Activated T-helper 1 cell treated with anti-CD3 and anti-CD28 coated beads, Interleukin-12 subunit alpha, Interleukin-12 subunit beta, Interleukin-2, Interleukin-4 antibody, amounts not matched to agents 30 ng/mL and 10 ng/mL and 1 ng/mL, durations not matched to agents 14 hours and 24 hours and 36 hours (primary cell): ENCODE data around the gene MIA. TPM values are rescaled to one million over a fixed set of nuclear protein-coding genes. Genes with fewer than 3 reads are reported as not detected.

ENCODE experiments used
- DNase-seq: peaks from one replicate; pipeline ENCODE4 v3.0.0; 2021; ENCODE audit warnings: low spot score
- H3K27ac Mint-ChIP-seq: one replicate; pipeline ENCODE4 v1.8.0; 2021; ENCODE audit warnings: mild to moderate bottlenecking, mixed read lengths
- H3K27me3 Mint-ChIP-seq: one replicate; pipeline ENCODE4 v1.8.0; 2022; ENCODE audit warnings: mild to moderate bottlenecking, moderate library complexity, mixed read lengths; ENCODE audit not compliant: insufficient read depth
- H3K36me3 Mint-ChIP-seq: one replicate; pipeline ENCODE4 v1.8.0; 2021; ENCODE audit warnings: low read depth, mixed read lengths
- H3K4me1 Mint-ChIP-seq: one replicate; pipeline ENCODE4 v1.8.0; 2021; ENCODE audit warnings: low read depth, mixed read lengths
- H3K4me3 Mint-ChIP-seq: one replicate; pipeline ENCODE4 v1.8.0; 2021; ENCODE audit warnings: mild to moderate bottlenecking, moderate library complexity, mixed read lengths
- H3K9me3 Mint-ChIP-seq: one replicate; pipeline ENCODE4 v1.8.0; 2021; ENCODE audit warnings: mixed read lengths
- intact Hi-C: fragments of 100-400 bp; cut with micrococcal nuclease; formaldehyde crosslinking; loops from one replicate; pipeline ENCODE4 v1.15.1; 2024
- total RNA-seq: library from RNA; stranded (reverse); gene quantifications from 2 replicates; pipeline ENCODE4 v1.2.3, GENCODE V29; 2022

Gene MIA
- total RNA-seq, 1 donor from 2014 or later: 0.91 TPM

GRCh38 chr19:40797166-40797962 lies 22.0 kb downstream of the MIA start:
- Mint-ChIP-seq H3K27ac (peak overlapping the region; percentile 19), H3K4me1 (peaks cover 47% of the 10 kb centered on the region), H3K4me3 (peak overlapping the region; percentile 55), H3K9me3 (no peaks in the 10 kb centered on the region), H3K27me3 (no peaks in the 10 kb centered on the region), H3K36me3 (peaks cover 25% of the 10 kb centered on the region)
- intact Hi-C loops: no loop called here
- no peak for DNase-seq

GRCh38 chr19:40797963-40798682 lies 22.8 kb downstream of the MIA start:
- H3K4me1 Mint-ChIP-seq: peaks cover 53% of the 10 kb centered on the region
- H3K4me3 Mint-ChIP-seq: peak overlapping the region; percentile 87
- no peaks in the 10 kb centered on the region for H3K9me3 Mint-ChIP-seq
- peak; percentile 48 for DNase-seq
- intact Hi-C loops: loop anchor here (1.0 kb wide), 8 partner anchors 8 to 465 kb away; partner anchors contain the start of genes COQ8B, NUMBL, RAB4B and SNRPA
- H3K36me3 Mint-ChIP-seq: peaks cover 26% of the 10 kb centered on the region
- H3K27me3 Mint-ChIP-seq: no peaks in the 10 kb centered on the region
- peak overlapping the region; percentile 92 for H3K27ac Mint-ChIP-seq

GRCh38 chr19:40798683-40799557 lies 23.6 kb downstream of the MIA start, which contains the start of gene EGLN2:
TSS of gene EGLN2 (plus strand) at chr19:40799191. CDS start at chr19:40800573, 1,382 bp downstream.
- no peaks in the 10 kb centered on the region for H3K27me3 Mint-ChIP-seq
- H3K27ac Mint-ChIP-seq: peak within 1 kb of the TSS; percentile 92
- H3K4me3 Mint-ChIP-seq: peak within 1 kb of the TSS; percentile 97
- intact Hi-C loops: loop anchor here (1.0 kb wide), 8 partner anchors 7 to 464 kb away; partner anchors contain the start of genes COQ8B, NUMBL, RAB4B and SNRPA
- H3K9me3 Mint-ChIP-seq: no peaks in the 10 kb centered on the region
- peaks cover 61% of the 10 kb centered on the region for H3K4me1 Mint-ChIP-seq
- peaks cover 28% of the 10 kb centered on the region for H3K36me3 Mint-ChIP-seq
- peak; percentile 100 for DNase-seq

DNA sequence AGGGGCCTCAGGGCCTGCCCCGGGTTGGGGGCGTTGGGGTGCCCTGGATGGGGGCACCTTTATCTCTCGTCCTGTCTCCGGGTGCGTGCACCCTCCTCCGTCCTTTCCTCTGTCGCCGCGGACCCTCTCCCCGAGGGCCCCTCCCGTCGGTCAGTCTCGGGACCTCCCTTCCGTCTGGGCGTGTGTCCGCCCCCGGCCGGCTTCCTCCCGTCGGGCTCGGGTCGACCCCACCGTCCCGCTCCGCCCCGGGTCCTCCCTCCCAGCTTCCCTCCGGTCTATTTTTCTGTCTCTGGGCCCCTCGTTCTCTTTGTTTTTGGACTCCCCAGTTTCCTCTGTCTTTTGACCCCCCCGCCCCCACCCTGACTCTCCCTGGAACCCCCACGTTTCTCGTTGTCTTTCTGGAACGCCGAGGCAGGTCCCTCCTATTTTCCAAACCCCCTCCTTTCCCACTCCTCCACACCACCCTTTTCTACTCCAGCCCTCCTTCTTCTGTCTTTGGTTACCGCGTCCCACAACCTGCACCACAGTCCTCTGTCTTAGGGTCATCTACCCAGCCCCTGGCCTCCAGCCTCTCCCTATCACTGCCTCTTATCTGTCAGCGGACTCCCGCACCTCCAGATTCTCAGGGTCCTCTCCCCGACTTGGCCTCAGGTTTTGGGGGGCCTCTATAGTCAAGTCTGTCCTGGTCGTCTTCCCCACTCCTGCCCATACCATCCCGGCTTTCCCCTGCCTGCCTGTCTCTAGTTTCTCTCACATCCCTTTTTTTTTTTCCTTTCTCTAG lies 24.4 kb downstream of the MIA start:
- Mint-ChIP-seq H3K36me3 (peaks cover 33% of the 10 kb centered on the region), H3K27me3 (no peaks in the 10 kb centered on the region), H3K9me3 (no peaks in the 10 kb centered on the region), H3K27ac (peak overlapping the region; percentile 91), H3K4me3 (peak overlapping the region; percentile 97), H3K4me1 (peaks cover 69% of the 10 kb centered on the region)
- no peak for DNase-seq
- intact Hi-C loops: loop anchor here (5.0 kb wide), 1 partner anchor 553 kb away; the partner anchor contains the start of gene TGFB1

DNA sequence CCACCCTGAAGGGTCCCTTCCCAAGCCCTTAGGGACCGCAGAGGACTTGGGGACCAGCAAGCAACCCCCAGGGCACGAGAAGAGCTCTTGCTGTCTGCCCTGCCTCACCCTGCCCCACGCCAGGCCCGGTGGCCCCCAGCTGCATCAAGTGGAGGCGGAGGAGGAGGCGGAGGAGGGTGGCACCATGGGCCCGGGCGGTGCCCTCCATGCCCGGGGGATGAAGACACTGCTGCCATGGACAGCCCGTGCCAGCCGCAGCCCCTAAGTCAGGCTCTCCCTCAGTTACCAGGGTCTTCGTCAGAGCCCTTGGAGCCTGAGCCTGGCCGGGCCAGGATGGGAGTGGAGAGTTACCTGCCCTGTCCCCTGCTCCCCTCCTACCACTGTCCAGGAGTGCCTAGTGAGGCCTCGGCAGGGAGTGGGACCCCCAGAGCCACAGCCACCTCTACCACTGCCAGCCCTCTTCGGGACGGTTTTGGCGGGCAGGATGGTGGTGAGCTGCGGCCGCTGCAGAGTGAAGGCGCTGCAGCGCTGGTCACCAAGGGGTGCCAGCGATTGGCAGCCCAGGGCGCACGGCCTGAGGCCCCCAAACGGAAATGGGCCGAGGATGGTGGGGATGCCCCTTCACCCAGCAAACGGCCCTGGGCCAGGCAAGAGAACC lies 25.1 kb downstream of the MIA start:
- Mint-ChIP-seq H3K27me3 (no peaks in the 10 kb centered on the region), H3K27ac (peak overlapping the region; percentile 91), H3K36me3 (peaks cover 38% of the 10 kb centered on the region), H3K4me1 (peaks cover 77% of the 10 kb centered on the region), H3K4me3 (peak overlapping the region; percentile 97), H3K9me3 (no peaks in the 10 kb centered on the region)
- no peak for DNase-seq
- intact Hi-C loops: loop anchor here (5.0 kb wide), 1 partner anchor 552 kb away; the partner anchor contains the start of gene TGFB1

DNA sequence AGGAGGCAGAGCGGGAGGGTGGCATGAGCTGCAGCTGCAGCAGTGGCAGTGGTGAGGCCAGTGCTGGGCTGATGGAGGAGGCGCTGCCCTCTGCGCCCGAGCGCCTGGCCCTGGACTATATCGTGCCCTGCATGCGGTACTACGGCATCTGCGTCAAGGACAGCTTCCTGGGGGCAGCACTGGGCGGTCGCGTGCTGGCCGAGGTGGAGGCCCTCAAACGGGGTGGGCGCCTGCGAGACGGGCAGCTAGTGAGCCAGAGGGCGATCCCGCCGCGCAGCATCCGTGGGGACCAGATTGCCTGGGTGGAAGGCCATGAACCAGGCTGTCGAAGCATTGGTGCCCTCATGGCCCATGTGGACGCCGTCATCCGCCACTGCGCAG lies 25.7 kb downstream of the MIA start:
- peak overlapping the region; percentile 97 for H3K4me3 Mint-ChIP-seq
- peaks cover 82% of the 10 kb centered on the region for H3K4me1 Mint-ChIP-seq
- H3K9me3 Mint-ChIP-seq: no peaks in the 10 kb centered on the region
- no peak for DNase-seq
- peaks cover 37% of the 10 kb centered on the region for H3K36me3 Mint-ChIP-seq
- peak overlapping the region; percentile 34 for H3K27ac Mint-ChIP-seq
- no peaks in the 10 kb centered on the region for H3K27me3 Mint-ChIP-seq
- intact Hi-C loops: loop anchor here (5.0 kb wide), 1 partner anchor 551 kb away; the partner anchor contains the start of gene TGFB1

- H3K36me3 Mint-ChIP-seq: peaks cover 34% of the 10 kb centered on the region
- no peaks in the 10 kb centered on the region for H3K27me3 Mint-ChIP-seq
- peaks cover 87% of the 10 kb centered on the region for H3K4me1 Mint-ChIP-seq
- DNase-seq: no peak
- intact Hi-C loops: loop anchor here (5.0 kb wide), 1 partner anchor 551 kb away; the partner anchor contains the start of gene TGFB1
- peak overlapping the region; percentile 97 for H3K4me3 Mint-ChIP-seq
- peak overlapping the region; percentile 56 for H3K27ac Mint-ChIP-seq
- H3K9me3 Mint-ChIP-seq: no peaks in the 10 kb centered on the region
Observed at GRCh38 chr19:40801426-40802299, 26.3 kb downstream of the MIA start.

GRCh38 chr19:40802300-40803169 lies 27.2 kb downstream of the MIA start:
- H3K36me3 Mint-ChIP-seq: peaks cover 39% of the 10 kb centered on the region
- no peaks in the 10 kb centered on the region for H3K9me3 Mint-ChIP-seq
- no peaks in the 10 kb centered on the region for H3K27me3 Mint-ChIP-seq
- intact Hi-C loops: loop anchor here (5.0 kb wide), 1 partner anchor 550 kb away; the partner anchor contains the start of gene TGFB1
- H3K4me1 Mint-ChIP-seq: peaks cover 87% of the 10 kb centered on the region
- H3K4me3 Mint-ChIP-seq: peak overlapping the region; percentile 97
- peak overlapping the region; percentile 98 for H3K27ac Mint-ChIP-seq
- DNase-seq: no peak

- intact Hi-C loops: loop anchor here (5.0 kb wide), 1 partner anchor 549 kb away; the partner anchor contains the start of gene TGFB1
- Mint-ChIP-seq H3K9me3 (no peaks in the 10 kb centered on the region), H3K27ac (peak overlapping the region; percentile 98), H3K36me3 (peaks cover 45% of the 10 kb centered on the region), H3K4me3 (peak overlapping the region; percentile 97), H3K4me1 (peaks cover 86% of the 10 kb centered on the region), H3K27me3 (no peaks in the 10 kb centered on the region)
- DNase-seq: no peak
Observed at GRCh38 chr19:40803170-40803856, 28.0 kb downstream of the MIA start.
